Prostate gland (tissue), 2 donors: ENCODE results near the gene FBXW7.

Source experiments
- POLR2AphosphoS5 ChIP-seq: sonication (generic); formaldehyde crosslinking; IDR thresholded peaks from one replicate; pipeline ENCODE4 v1.6.1; 2017; ENCODE audit warnings: antibody characterized with exemption
- TF ChIP-seq, protein P1 (sequence below), 4 experiments: fragments of 200-600 bp in 2 of 4; fragments of 450-650 bp in 2 of 4; sonication (generic) in 2 of 4; IDR thresholded peaks; 1 replicate in 3 of 4; 2 replicates in 1 of 4; pipeline ENCODE4 v1.5.1; 2016 to 2019; ENCODE audit warnings: antibody characterized with exemption in 4 of 4, mild to moderate bottlenecking in 2 of 4, moderate library complexity in 2 of 4

DNA sequence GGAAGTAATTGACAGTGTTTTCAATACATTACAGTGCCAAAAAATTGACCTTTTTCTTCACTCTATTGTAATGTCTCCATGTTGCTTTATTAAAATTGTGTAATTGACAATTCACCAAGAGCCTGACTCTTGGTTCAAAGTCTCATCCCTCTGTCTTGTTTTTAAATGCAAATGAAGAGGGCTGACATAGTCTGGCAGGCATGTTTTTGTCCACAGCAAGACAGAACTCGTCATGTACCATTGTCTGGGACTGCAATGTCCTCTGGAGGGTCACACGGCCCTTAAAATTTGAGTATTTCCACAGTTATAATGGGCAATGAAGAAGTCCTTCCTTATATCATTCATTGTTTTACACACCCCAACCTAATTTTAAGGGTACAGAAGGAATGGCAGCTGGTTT, 38.0 kb upstream of the FBXW7 start:
- TF ChIP-seq POLR2AphosphoS5: no peak
- TF ChIP-seq, protein P1, sequence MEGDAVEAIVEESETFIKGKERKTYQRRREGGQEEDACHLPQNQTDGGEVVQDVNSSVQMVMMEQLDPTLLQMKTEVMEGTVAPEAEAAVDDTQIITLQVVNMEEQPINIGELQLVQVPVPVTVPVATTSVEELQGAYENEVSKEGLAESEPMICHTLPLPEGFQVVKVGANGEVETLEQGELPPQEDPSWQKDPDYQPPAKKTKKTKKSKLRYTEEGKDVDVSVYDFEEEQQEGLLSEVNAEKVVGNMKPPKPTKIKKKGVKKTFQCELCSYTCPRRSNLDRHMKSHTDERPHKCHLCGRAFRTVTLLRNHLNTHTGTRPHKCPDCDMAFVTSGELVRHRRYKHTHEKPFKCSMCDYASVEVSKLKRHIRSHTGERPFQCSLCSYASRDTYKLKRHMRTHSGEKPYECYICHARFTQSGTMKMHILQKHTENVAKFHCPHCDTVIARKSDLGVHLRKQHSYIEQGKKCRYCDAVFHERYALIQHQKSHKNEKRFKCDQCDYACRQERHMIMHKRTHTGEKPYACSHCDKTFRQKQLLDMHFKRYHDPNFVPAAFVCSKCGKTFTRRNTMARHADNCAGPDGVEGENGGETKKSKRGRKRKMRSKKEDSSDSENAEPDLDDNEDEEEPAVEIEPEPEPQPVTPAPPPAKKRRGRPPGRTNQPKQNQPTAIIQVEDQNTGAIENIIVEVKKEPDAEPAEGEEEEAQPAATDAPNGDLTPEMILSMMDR (IDR thresholded peaks at IDR 0.05): no peak
